Thyroid gland (tissue), 4 donors: ENCODE results near the gene EXOC4. TPM values are rescaled to one million over a fixed set of nuclear protein-coding genes. Genes with fewer than 3 reads are reported as not detected.

Experiments
- DNase-seq, 2 donors: peaks; one replicate each; pipeline ENCODE4 v3.0.0-alpha.2; 2019
- H3K27ac ChIP-seq, 3 donors: fragments of 200-600 bp; sonication (generic); 1 replicate in 2 of 3; 2 replicates in 1 of 3; pipeline ENCODE4 v1.5.1; 2016 to 2019; ENCODE audit warnings: mild to moderate bottlenecking in 1 of 3, moderate library complexity in 1 of 3
- H3K27me3 ChIP-seq: fragments of 200-600 bp; sonication (generic); one replicate; pipeline ENCODE4 v1.5.1; 2019
- H3K36me3 ChIP-seq, 2 donors: fragments of 200-600 bp; sonication (generic); one replicate each; pipeline ENCODE4 v1.5.1; 2016 to 2019
- H3K4me1 ChIP-seq, 2 donors: fragments of 200-600 bp; sonication (generic); one replicate each; pipeline ENCODE4 v1.5.1; 2017 to 2019
- H3K4me3 ChIP-seq, 3 donors: fragments of 200-600 bp; sonication (generic); replicated peaks in 1 of 3; 1 replicate in 2 of 3; 2 replicates in 1 of 3; pipeline ENCODE4 v1.5.1; 2016; ENCODE audit warnings: mild to moderate bottlenecking in 1 of 3
- H3K9me3 ChIP-seq: fragments of 200-600 bp; sonication (generic); one replicate; pipeline ENCODE4 v1.5.1; 2017
- CTCF ChIP-seq, 6 experiments: fragments of 200-600 bp in 3 of 6; fragments of 450-650 bp in 3 of 6; sonication (generic) in 3 of 6; IDR thresholded peaks; one replicate each; pipeline ENCODE4 v1.5.1; 2016 to 2019; ENCODE audit warnings: antibody characterized with exemption in 6 of 6, mild to moderate bottlenecking in 2 of 6, inconsistent platforms in 1 of 6, moderate library complexity in 1 of 6
- POLR2A ChIP-seq, 2 donors: fragments of 450-650 bp; IDR thresholded peaks; one replicate each; pipeline ENCODE4 v1.6.1; 2017; ENCODE audit warnings: antibody characterized with exemption in 2 of 2, mild to moderate bottlenecking in 2 of 2, moderate library complexity in 1 of 2
- WGBS, 2 donors: methylation state at CpG; one replicate each; pipeline ENCODE4 v1.1.5; 2017; 5-methylcytosine and 5-hydroxymethylcytosine counted together
- intact Hi-C: fragments of 100-400 bp; cut with DNase I; formaldehyde crosslinking; loops from one replicate; pipeline ENCODE4 v1.15.1; 2023
- total RNA-seq, 4 donors: library from RNA; depleted of rRNA; stranded (reverse); fragments of >200 nt; gene quantifications; one replicate each; pipeline ENCODE4 v1.2.3, GENCODE V29; 2016

The EXOC4 gene
- total RNA-seq, 4 donors from 2014 or later: 74.0 to 116 (median 107) TPM

GRCh38 chr7:133479456-133480065 lies 226.7 kb downstream of the EXOC4 start:
- 96 to 98% methylated on average over 10 of the region's 10 CpGs for WGBS, 2 donors

DNA sequence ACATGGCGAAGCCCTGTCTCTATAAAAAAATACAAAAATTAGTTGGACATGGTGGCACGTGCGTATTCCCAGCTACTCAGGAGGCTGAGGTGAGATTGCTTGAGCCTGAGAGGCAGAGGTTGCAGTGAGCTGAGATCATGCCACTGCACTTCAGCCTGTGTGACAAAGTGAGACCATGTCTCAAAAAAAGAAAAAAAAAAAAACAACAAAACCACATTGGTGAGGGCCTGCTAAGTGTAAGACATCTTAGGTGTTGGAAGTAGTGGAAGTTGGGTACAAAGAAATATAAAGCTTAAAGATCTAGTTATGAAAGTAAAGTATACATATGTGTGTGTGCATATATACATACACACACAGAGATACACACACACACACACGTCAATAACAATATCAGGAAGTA lies 228.0 kb downstream of the EXOC4 start:
- intact Hi-C loops: no loop called here
- Histone ChIP-seq H3K4me3 (no peak overlapping the region), H3K36me3 (no peaks in the 10 kb centered on the region), H3K27me3 (no peaks in the 10 kb centered on the region), H3K4me1 (no peaks in the 10 kb centered on the region), H3K27ac (no peak overlapping the region), H3K9me3 (no peaks in the 10 kb centered on the region)
- DNase-seq: no peak
- WGBS, 2 donors: 95 to 96% methylated on average over 4 of the region's 4 CpGs
- TF ChIP-seq CTCF (IDR thresholded peaks at IDR 0.05) (no peak), POLR2A (IDR thresholded peaks at IDR 0.05) (no peak)

More at GRCh38 chr7:133479456-133480065, 226.7 kb downstream of the EXOC4 start:
- H3K9me3 ChIP-seq: no peaks in the 10 kb centered on the region
- no peak overlapping the region for H3K4me3 ChIP-seq
- no peak for TF ChIP-seq POLR2A (IDR thresholded peaks at IDR 0.05)
- TF ChIP-seq CTCF (IDR thresholded peaks at IDR 0.05): no peak
- H3K27me3 ChIP-seq: no peaks in the 10 kb centered on the region
- no peak overlapping the region for H3K27ac ChIP-seq
- no peaks in the 10 kb centered on the region for H3K4me1 ChIP-seq
- intact Hi-C loops: no loop called here
- DNase-seq: no peak
- H3K36me3 ChIP-seq: no peaks in the 10 kb centered on the region

- 85 to 86% methylated on average over 3 of the region's 3 CpGs for WGBS, 2 donors
- Histone ChIP-seq H3K9me3 (no peaks in the 10 kb centered on the region), H3K27me3 (no peaks in the 10 kb centered on the region), H3K4me1 (no peaks in the 10 kb centered on the region), H3K27ac (no peak overlapping the region), H3K4me3 (no peak overlapping the region), H3K36me3 (no peaks in the 10 kb centered on the region)
- TF ChIP-seq CTCF (IDR thresholded peaks at IDR 0.05) (no peak), POLR2A (IDR thresholded peaks at IDR 0.05) (no peak)
- DNase-seq: no peak
- intact Hi-C loops: no loop called here
Measured at GRCh38 chr7:133481676-133482075, 228.8 kb downstream of the EXOC4 start.

- H3K4me1 ChIP-seq: no peaks in the 10 kb centered on the region
- intact Hi-C loops: no loop called here
- H3K36me3 ChIP-seq: no peaks in the 10 kb centered on the region
- no peak for TF ChIP-seq POLR2A (IDR thresholded peaks at IDR 0.05)
- TF ChIP-seq CTCF (IDR thresholded peaks at IDR 0.05): no peak
- DNase-seq: no peak
- no peaks in the 10 kb centered on the region for H3K9me3 ChIP-seq
- WGBS, 2 donors: 95 to 97% methylated on average over 1 of the region's 1 CpG
- no peak overlapping the region for H3K4me3 ChIP-seq
- H3K27me3 ChIP-seq: no peaks in the 10 kb centered on the region
- H3K27ac ChIP-seq: no peak overlapping the region
Measured at GRCh38 chr7:133482599-133482998, 229.7 kb downstream of the EXOC4 start.

GRCh38 chr7:133484086-133484485 lies 231.2 kb downstream of the EXOC4 start:
- no peak for DNase-seq
- 89 to 92% methylated on average over 2 of the region's 2 CpGs for WGBS, 2 donors

More at GRCh38 chr7:133484086-133484485, 231.2 kb downstream of the EXOC4 start:
- intact Hi-C loops: no loop called here
- TF ChIP-seq POLR2A (IDR thresholded peaks at IDR 0.05) (no peak), CTCF (IDR thresholded peaks at IDR 0.05) (no peak)
- H3K4me3 ChIP-seq: no peak overlapping the region
- no peaks in the 10 kb centered on the region for H3K9me3 ChIP-seq
- no peaks in the 10 kb centered on the region for H3K4me1 ChIP-seq
- H3K27me3 ChIP-seq: no peaks in the 10 kb centered on the region
- H3K36me3 ChIP-seq: no peaks in the 10 kb centered on the region
- no peak overlapping the region for H3K27ac ChIP-seq
